KOPT-K1 (cell line): ENCODE measurements around the gene LRRC18.

ENCODE experiments used
- H3K27ac ChIP-seq: fragments of 200-600 bp; sonication (generic); 2 replicates; pipeline ENCODE4 v1.5.1; 2016; ENCODE audit warnings: antibody characterized with exemption, mild to moderate bottlenecking, low read depth, low read length; ENCODE audit not compliant: poor library complexity, severe bottlenecking
- H3K36me3 ChIP-seq: fragments of 200-600 bp; sonication (generic); 2 replicates; pipeline ENCODE4 v1.5.1; 2017; ENCODE audit warnings: antibody characterized with exemption, mild to moderate bottlenecking, low read length, moderate library complexity; ENCODE audit not compliant: insufficient read depth
- H3K9me3 ChIP-seq: fragments of 200-600 bp; sonication (generic); 2 replicates; pipeline ENCODE4 v1.5.1; 2017; ENCODE audit warnings: antibody characterized with exemption, low read length, mild to moderate bottlenecking; ENCODE audit not compliant: insufficient read depth, poor library complexity, severe bottlenecking

Gene LRRC18

GRCh38 chr10:48957361-48958151, 17.9 kb upstream of the LRRC18 start:
- no peak overlapping the region for H3K27ac ChIP-seq
- no peaks in the 10 kb centered on the region for H3K9me3 ChIP-seq
- H3K36me3 ChIP-seq, result no peaks in the 10 kb centered on the region

- H3K27ac ChIP-seq, result no peak overlapping the region
- H3K36me3 ChIP-seq, result no peaks in the 10 kb centered on the region
- no peaks in the 10 kb centered on the region for H3K9me3 ChIP-seq
These were observed 12.1 kb upstream of the LRRC18 start for GRCh38 chr10:48951707-48952106.

DNA sequence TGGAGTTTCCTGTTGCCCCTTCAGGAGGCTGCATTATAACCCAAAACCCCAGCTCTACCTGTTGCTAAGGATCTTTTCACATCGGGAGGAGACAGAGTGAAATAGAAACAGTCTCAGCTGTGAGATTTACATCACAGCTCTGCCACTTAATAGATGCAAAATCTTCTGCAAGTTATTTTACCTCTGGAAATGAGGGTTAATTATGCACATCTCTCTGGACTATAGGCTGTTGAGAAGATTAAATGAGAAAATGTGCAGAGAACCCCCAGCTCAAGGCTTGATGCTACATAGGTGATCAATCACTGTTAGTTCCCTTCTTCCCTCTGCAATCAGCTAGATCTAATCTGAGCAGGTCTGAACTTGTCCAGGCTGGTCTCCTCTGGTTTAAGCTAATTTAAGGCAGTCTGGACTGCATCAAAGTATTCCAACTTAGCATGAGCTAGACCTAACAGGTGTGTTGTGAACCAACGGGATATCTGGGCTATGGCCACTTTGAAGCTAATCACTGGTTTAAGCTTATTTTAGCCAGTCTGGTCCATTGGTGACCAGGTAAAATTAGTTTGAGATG, 8.9 kb upstream of the LRRC18 start:
- no peaks in the 10 kb centered on the region for H3K36me3 ChIP-seq
- no peak overlapping the region for H3K27ac ChIP-seq

DNA sequence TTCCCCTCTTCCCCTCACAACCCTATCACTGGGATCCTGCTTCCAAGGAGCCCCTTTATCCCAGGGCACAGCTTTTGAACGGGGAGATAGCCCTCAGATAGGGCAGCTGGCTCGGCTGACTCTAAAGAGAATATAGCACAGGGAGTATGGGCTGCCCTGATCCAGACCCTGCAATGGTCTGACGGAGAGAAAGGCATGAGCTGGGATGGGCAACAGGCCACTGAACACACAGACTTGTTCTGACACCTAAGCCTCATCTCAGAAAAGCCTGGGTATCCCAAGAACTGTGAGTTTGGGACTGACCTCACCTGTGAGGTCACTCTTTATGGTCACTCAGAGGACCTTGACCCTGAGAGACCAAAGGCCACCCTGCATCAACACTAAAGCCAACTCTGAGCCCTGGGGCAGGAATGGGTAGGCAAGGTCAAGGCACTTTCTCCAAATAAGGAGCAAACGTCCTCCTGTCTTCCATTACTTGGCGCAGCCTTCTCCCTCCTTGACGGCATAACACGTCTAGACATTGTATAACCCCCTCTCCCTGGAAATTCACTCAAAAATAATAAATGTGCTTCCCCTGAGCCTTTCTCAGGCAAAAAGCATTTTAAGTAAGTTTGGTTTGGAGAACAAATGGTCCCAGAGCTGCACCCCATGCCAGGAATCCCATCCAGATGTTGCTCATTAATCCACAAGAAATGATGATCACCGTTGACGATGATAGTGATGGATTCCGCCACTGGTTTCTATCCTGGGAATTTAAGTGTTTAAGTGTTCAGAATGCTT, 8.2 kb upstream of the LRRC18 start:
- Histone ChIP-seq H3K9me3 (no peaks in the 10 kb centered on the region), H3K36me3 (no peaks in the 10 kb centered on the region), H3K27ac (no peak overlapping the region)

More for the DNA sequence above, 8.9 kb upstream of the LRRC18 start:
- H3K9me3 ChIP-seq, result no peaks in the 10 kb centered on the region

DNA sequence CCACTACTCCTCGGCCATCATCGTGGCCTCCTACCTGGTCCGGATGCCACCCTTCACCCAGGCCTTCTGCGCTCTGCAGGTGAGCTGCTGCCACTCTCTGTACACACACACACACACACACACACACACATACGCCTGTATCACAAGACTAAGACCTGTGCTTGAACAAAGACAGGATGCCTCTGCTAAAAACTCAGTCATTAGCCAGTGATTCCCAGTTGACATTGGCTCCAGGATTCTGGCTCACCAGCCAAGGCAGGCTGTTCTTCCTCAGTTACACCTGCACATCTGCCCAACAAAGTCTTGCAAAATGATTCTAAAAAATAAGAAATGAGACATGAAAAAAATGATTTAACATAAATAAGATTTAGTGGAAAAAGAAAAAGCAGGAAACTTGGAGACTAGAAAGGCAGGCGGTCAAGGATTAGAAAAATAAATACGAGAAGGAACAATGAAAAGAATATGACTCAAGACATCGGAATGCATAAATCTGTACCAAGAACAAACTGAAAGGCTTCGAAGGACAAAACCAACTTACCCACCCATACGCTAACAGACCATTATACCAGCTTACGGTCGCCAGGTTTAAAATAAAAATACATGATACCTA, 7.4 kb upstream of the LRRC18 start:
- Histone ChIP-seq H3K9me3 (no peaks in the 10 kb centered on the region), H3K36me3 (no peaks in the 10 kb centered on the region), H3K27ac (no peak overlapping the region)

GRCh38 chr10:48946332-48946731, 6.7 kb upstream of the LRRC18 start:
- no peaks in the 10 kb centered on the region for H3K36me3 ChIP-seq
- H3K27ac ChIP-seq, result no peak overlapping the region
- H3K9me3 ChIP-seq, result no peaks in the 10 kb centered on the region

GRCh38 chr10:48945441-48946130, 5.9 kb upstream of the LRRC18 start:
- H3K36me3 ChIP-seq, result no peaks in the 10 kb centered on the region

DNA sequence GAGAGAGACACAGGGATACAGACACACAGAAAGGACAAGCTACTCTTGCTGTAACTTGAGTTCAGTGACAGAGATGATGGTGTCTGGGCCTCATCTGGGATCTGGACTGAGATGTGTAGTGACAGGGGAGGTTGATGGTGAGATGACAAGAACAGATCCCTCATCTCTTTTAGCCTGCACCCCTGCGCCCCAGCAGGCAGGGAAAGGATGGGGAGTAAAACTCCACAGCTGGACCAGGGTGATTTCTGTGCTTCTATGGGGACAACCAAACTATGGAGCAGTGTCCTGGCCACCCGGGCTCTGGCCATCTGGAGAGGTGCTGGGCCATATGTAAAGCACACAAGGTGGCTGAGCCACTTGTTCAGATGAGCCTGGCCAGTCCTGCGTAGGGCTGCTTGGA, 4.5 kb upstream of the LRRC18 start:
- Histone ChIP-seq H3K36me3 (no peaks in the 10 kb centered on the region), H3K9me3 (no peaks in the 10 kb centered on the region), H3K27ac (no peak overlapping the region)

More at GRCh38 chr10:48945441-48946130, 5.9 kb upstream of the LRRC18 start:
- H3K9me3 ChIP-seq, result no peaks in the 10 kb centered on the region
- H3K27ac ChIP-seq, result no peak overlapping the region

- no peak overlapping the region for H3K27ac ChIP-seq
- H3K9me3 ChIP-seq, result no peaks in the 10 kb centered on the region
- no peaks in the 10 kb centered on the region for H3K36me3 ChIP-seq
These were observed 3.5 kb upstream of the LRRC18 start for GRCh38 chr10:48943096-48943495.

- H3K9me3 ChIP-seq, result no peaks in the 10 kb centered on the region
- no peaks in the 10 kb centered on the region for H3K36me3 ChIP-seq
- H3K27ac ChIP-seq, result no peak overlapping the region
These were observed 1.9 kb upstream of the LRRC18 start for GRCh38 chr10:48941427-48942075.

DNA sequence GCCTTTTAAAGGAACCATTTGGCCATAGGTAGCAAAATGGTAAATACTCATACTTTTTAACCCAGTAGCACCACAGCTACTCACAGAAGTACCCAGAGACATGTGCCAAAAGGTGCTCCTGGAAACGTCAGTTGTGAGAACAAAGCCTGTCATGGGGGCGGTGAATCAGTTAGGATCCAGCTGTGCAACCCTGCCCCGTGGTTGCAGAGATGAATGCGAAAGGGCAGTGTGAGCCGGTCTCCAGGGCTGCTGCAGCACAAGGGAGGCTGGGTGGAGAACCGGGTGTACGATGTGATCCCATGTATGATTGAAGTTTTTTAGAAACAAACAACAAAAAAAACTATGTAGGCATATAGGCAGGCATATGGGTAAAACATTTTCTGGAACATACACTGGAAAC, 1.3 kb upstream of the LRRC18 start:
- H3K36me3 ChIP-seq, result no peaks in the 10 kb centered on the region
- H3K9me3 ChIP-seq, result no peaks in the 10 kb centered on the region
- no peak overlapping the region for H3K27ac ChIP-seq

DNA sequence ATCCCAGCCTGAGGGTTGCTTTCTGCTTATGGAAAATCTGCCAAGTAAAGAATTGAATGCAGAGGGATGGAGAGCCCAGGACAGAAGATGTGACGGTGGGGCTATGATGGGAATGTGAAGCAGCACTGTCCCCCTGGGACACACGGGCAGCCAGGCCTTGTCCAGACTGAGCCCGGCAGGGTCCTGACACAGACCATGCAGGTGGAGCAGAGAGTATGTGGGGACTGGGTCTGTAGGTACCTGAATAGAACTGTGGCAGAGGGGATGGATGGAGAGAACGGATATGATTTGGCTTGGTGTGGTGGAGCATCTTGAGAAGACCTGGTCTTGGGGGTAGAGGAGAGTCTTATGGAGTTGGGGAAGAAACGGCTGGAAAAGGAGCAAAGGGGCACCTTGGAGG, 732 bp upstream of the LRRC18 start:
- Histone ChIP-seq H3K36me3 (no peaks in the 10 kb centered on the region), H3K9me3 (no peaks in the 10 kb centered on the region), H3K27ac (no peak overlapping the region)

DNA sequence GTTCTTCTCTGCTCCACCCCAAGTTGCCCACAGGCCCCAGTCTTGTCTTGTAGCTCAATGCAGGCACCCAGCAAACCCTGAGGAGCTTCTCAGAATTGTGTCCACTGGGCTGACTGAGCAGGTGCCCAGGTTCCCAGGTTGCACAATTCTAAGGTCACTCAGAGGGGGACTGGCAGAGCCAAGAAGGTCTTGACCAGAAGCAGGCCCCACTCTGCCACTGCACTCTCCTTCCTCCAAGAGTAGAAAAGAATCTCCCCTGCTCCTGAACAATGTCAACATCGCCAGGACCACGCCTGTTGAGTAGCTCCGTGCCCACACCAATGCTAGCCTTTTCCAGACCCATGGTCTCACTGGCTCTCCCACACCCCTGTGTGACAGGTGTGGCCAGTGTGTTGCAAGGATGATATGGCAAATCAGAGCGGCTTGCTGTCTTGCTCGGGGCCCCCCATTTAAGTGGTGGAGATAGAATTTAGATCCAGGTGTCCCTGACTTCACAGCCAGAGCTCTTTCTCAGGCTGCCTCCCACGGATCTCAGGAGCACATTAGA, 577 bp downstream of the LRRC18 start:
- Histone ChIP-seq H3K9me3 (no peaks in the 10 kb centered on the region), H3K36me3 (no peaks in the 10 kb centered on the region), H3K27ac (no peak overlapping the region)

DNA sequence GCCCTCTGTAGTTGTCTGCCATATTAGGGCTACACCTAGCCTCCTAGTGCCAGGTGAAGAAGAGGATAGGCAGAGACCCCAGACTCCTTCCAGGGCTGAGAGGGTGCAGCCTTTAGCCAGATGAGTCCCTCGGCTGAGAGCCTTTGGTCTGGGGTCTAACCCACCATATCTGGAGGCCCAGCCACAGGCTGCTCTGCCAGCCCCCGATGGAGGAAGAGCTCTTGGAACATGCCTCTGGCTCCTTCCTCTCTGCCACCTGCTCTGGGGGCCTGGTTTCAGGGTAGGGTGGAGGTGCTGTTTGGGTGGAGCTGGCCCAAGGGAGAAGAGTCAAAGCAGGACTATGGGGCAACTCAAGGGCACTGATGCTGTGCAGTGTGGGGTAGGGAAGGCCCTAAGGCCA, 1.4 kb downstream of the LRRC18 start:
- Histone ChIP-seq H3K27ac (no peak overlapping the region), H3K9me3 (no peaks in the 10 kb centered on the region), H3K36me3 (no peaks in the 10 kb centered on the region)
